GM18511 (cell line): Measurements from ENCODE around the gene TMEM144.

Experiments
- ATAC-seq: cut with Tn5 transposase; IDR thresholded peaks from one replicate; pipeline ENCODE4 v1.9.1; 2021; ENCODE audit warnings: mild to moderate bottlenecking, moderate library complexity; ENCODE audit not compliant: unreplicated experiment

Gene TMEM144

DNA sequence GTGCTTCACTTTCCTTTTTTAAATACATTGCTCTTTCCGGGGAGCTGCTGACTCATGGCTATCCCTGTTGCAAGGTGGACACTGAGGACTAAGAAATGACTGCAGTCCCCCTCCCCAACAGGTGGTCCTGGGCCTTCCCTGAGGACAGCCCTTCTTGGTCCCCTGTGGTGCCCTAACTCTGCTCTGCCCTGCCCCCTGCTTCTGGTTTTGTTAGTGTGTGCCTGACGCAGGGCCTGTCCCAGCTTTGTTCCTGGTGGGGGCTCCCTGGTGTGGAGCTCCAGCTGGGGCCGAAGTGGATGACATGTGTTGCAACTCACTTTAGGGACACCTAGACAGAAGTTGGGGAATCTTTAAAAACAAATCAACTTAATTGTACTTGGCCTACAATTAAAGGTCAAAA lies 81.9 kb downstream of the TMEM144 start:
- no peak for ATAC-seq

DNA sequence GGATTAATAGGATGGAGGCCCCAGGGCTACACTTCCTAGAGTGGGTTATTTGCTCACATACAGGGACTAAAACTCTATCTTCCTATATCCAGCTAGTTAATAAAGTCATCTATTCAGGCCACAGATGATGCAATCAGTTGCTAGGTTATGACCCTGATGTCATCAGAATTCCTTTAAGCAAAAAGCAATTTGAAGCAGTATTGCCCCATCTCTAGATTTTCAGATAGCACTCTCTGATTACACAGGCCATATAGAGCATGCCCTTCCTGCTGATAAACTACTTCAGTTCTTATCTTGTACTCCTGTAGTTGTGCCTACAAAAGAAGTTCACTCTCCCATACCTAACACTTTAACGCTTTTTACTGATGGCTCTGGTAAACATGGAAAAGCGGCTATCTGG lies 84.8 kb downstream of the TMEM144 start:
- no peak for ATAC-seq

DNA sequence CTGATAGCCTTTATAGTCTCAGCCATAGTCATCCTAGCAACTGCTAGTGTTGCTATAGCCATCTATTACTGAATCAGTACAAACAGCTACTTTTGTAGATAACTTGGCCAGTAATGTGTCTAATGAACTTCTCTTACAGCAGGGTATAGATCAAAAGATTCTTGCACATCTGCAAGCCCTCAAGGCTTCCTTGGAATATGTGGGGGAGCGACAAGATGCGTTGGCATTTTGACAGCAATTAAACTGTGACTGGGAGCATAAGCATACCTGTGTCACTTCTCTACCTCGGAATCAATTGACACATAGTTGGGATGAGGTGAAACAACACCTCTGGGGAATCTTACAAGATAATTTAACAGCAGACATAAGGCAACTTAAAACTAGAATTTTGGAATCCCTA lies 87.6 kb downstream of the TMEM144 start:
- no peak for ATAC-seq

DNA sequence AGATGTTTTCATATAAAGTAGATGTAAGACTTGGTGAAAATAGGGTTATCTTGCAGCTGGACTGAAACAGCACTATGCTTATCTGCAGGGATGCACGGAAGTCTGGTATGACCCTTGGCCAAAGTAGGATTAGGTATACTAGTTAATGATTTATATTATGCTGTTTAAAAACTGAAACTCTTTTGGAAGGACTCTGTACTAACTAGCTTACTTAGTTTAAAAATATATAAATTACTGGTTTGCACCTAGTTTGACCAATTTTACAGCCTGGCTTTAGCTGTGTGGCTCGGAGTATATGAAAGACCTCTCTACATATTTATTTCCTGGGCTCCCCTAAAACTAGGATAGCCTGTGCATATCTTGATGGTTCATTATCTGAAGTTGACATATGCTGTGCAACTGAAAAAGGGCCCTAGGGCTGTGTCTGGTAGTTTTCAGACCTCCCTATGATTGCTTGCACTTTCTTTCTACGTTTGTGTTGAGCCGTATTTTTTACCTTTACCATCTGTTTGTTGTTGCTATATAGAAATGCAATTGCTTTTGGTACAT lies 89.2 kb downstream of the TMEM144 start:
- peak; percentile 45 for ATAC-seq

DNA sequence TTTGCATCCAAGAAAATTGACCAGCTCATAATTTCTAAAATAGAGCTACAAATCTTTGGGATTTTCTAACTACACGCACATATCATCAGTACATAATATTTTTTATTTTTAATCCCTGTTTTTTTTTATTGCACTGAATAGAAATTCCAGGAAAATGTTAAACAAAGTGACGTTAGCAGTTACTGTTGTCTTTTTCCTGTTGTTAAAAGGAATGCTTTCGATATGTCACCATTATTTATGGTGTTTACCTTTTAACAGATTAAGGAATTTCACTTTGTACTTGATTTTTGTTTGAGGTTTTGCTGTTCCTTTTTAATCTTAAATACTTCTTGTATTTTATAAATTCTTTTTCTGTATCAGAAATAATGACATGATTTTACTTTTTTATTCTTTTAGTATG lies 89.7 kb downstream of the TMEM144 start:
- no peak for ATAC-seq

DNA sequence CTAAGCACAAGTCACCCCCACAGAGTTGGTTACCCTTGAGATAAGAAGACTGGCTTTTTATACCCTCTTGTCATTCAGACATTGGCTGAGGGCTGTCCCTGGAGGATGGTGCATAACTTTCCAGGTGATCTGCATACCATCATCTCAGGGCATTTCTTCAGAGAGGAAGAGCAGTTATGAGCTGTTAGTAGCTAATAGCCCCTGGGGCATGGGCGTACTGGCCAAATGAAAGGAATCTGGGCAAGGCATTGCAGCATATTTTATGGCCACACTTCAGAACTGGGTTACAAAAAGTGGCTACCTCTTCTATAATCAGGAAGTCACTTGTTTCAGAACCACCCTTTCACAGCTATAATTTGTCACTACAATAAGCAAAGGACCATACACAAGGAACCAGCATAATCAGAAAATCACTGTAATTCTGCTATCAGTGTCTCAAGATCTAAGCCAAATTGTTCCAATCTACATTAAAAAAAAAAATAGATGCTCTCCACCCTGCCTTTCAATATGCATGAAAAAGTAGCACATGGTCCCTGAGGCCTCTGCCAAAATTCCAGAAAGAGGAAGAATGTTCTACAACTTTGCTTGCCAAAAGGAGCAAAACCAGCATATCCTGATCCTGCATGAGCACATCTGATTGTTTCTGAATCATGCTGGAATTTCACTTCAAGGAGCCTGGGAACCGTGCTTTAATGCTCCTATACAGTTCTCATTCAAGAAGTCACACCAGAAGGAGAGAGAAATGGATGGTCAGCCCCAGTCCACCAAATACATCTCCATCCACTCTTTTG lies 92.0 kb downstream of the TMEM144 start:
- no peak for ATAC-seq

DNA sequence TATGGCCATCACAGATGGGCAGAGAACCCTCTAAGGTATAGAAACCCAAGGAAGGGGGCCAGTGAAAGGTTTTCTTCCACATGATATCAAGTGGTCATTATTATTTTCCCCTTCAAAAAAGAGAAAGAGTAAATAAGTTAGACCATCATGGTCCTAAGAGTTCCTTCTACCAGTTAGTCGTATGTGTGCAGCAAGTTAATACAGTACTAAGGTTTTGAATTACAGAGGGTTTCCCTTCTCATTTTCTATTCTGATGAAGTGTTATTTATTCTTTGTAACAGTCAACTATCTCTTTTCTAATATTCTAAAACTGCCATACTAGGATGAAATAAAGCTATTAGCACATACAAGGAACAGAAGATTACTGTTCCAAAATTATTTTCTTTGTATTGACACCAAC lies 94.4 kb downstream of the TMEM144 start:
- ATAC-seq: peak; percentile 58
